ENCODE measurements around the gene PRM1.
A peak's percentile ranks its signal among the peaks of the same experiment; 100 is the strongest.

The PRM1 gene

DNA sequence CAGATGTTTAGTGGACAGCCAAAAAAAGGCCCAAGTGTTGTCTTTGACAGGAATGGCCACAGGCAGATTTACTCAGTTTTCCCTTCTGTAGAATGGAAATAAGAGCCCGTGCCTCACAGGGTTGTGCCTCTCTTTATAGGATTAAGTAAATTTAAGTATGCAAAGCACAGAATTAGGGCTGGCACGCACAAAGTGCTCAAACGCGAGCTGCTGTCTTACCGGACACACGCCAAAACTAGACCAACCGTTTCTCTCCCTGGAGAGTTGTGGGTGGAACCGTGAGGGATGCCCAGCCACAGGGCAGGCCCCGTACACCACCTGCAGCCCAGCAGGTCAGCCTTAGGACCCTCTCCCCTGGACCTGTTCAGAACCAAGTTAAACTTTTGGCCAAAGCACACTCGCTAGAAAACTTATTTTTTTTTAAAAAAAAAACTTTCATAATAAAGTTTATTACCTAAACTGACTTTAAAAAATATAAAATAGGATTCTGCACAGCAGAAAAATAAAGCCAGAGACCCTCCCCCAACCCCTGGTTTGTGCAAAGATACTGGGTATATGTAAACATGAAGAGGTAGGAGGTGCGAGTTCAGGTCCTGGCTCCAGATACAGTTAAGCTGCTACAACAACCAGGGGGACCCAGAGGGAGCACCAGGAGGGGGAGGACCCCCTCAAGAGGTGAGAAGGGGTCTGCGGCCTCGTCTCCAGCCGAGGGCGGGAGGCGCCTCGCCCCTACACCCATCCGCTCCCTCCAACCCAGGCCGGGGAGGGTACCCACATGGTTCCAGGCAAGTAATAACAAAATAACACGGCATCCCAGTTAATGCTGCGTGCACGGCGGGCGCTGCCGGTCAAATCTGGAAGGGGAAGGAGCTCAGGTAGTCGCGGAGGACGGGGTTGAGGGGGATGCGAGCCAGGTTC, 26.9 kb downstream of the PRM1 start:
- DNase-seq (ENCODE audit: low read depth in 2 of 2): no peak

DNA sequence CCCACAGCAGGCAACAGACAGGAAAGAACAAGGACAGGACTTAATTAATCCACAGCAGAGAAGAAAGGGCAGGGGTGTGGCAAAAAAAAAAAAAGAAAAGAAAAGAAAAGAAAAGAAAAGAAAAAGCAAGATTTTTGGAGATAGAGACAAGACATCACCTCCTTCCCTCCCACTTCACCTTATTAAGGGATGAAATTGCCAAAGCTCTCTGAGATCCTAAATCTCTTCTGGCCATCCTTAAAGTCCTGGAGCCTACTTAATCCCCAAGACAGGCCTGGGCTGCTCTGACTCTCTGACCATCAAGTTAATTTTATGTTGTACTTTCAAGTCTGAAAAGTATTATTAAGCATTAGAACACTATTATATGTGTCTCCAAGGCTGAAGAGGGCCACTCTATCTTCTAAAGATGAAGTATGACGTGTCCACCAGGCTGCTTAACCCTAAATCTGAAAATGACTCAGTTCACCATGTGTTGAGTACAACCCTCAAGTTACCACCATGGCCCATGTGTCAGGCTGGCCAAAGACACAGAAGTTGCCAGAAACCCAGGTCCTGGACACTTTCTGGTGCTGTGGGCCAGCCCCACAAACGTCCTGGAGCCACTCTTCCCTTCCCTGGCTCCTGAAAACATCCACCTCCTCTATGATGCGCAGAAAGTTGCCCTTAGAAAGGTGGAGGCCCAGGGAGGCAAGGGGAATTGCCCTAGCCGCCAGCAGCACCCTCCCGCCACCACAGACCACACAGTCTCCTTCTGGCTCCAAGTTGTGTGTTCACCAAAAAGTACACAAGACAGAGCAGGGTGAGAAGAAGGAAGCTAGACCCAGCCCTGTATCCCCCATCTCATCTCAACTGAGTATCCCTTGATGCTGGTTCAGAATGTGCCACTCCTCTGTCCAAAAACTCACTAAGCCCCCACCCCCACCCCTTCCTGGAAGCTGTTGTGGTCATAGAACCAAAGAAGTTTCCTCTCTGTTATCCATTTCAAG, 27.8 kb downstream of the PRM1 start:
- no peak for DNase-seq (ENCODE audit: low read depth in 2 of 2)

DNA sequence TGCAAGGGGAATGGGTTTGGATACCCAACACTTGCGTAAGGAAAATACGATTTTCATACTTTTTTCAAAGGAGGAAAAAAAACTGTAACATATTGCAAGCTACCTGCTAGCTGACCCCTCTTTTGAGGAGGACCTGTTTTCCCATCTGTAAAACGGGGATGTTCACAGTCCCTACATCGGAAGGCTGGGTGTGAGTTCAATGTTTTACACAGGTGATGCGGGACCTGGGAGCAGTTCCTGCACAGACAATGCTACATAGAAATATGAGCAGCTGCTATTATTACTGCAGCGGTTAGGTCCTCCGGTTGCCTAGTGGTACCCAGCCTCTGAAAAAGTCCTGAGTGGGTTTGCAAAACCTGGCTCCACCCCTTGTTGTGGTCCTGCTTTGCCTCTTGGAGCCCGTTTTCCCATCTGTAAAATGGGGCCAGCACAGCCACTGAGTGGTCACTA, 28.6 kb downstream of the PRM1 start:
- no peak for DNase-seq (ENCODE audit: low read depth in 2 of 2)

DNA sequence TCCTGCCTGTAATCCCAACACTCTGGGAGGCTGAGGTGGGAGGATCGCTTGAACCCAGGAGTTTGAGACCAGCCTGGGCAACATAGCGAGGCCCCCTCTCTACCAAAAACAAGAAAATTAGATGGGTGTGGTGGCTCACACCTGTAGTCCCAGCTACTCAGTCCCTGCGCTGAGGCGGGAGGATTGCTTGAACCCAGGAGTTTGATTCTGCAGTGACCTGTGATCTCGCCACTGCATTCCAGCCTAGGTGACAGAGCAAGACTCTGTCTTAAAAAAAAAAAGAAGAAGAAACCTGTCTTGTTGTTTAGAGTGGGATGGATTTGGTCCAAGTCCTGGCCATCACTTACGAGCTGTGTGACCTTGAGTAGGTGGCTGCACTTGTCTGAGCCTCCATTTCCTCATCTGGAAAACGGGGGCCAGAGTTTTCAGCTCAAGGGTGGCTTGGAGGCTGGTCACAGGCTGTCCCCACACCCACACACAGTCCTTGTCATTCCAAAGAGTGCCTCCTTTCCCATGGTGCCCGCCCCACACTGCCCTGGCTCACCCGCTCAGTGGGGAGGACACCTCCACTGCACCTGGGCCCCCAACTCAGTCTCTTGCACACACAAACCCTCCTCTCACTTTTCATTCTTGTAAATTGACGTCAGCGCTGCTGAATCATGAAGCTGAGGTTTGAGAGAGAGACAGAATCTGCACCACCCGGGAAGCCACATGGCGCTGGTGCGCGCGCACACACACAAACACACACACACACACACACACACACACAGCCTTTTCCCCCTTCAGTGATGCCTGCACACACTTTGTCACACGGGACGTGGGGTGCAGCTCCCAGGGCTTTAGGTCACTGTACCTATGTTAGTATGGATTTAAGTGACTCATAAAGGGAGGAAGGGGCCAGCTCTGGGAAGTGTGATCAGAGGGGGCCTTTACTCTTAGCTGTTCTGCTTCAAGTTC, 29.3 kb downstream of the PRM1 start:
- peak; percentile 52 to 59 for DNase-seq (ENCODE audit: low read depth in 2 of 2)

DNA sequence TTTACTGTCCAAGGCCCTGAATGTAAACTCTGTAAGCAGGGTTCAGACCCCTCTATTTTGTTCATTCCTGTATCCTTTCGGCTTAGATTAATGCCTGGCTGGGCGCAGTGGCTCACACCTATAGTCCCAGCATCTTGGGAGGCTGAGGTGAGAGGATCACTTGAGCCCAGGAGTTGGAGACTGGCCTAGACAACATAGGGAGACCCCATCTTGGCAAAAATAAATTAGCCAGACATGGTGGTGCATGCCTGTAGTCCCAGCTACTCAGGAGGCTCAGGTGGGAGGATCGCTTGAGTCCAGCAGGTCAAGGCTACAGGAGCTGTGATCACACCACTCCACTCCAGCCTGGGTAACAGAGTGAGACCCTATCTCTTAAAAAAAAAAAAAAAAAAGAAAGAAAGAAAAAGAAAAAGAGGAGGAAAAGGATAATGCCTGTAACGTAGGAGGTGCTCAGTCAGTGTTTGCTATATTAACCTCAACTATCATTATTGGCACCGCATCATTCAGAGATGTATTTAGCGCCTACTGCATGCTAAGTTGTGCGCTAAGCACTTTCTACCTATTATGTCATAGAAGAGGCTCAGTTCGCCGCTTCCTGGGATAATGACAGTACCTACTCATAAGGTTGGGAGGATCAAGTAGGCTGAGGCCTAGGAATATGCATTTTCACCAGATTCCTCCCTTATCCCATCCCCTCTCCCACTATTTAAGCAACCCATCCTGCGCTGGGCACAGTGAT, 30.2 kb downstream of the PRM1 start:
- no peak for DNase-seq (ENCODE audit: low read depth in 2 of 2)

DNA sequence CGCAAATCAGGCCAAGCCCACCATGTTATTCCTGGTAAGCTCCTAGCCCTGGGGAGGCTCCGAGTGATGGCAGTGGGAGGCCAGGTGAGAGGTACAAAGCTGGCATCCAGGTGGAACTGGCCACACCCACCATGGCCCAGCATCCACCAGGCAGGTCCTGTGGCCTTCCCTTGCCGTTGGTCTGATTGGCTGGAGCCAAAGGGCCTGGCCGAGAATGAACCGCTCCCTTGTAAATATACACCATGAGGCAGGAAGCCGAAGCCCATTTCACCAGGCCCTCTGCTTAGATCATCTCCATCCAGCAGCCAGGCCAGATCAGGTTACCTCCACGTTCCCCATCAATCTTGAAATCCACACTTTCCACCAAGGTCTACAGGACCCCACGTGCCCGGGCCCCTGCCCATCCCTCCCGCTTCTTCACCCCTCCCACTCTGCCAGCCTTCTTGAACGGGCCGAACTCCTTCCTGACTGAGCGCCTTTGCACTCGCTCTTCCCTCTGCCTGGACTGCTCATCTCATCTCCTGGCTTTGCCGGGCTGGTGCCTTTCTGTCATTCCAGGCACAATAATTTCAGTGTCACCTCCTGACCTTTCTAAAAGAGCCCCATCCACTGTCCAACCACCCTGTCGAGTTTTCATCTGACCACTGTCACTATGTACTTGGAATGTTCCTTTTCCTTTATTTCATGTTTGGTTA, 30.9 kb downstream of the PRM1 start:
- DNase-seq (ENCODE audit: low read depth in 2 of 2): no peak

DNA sequence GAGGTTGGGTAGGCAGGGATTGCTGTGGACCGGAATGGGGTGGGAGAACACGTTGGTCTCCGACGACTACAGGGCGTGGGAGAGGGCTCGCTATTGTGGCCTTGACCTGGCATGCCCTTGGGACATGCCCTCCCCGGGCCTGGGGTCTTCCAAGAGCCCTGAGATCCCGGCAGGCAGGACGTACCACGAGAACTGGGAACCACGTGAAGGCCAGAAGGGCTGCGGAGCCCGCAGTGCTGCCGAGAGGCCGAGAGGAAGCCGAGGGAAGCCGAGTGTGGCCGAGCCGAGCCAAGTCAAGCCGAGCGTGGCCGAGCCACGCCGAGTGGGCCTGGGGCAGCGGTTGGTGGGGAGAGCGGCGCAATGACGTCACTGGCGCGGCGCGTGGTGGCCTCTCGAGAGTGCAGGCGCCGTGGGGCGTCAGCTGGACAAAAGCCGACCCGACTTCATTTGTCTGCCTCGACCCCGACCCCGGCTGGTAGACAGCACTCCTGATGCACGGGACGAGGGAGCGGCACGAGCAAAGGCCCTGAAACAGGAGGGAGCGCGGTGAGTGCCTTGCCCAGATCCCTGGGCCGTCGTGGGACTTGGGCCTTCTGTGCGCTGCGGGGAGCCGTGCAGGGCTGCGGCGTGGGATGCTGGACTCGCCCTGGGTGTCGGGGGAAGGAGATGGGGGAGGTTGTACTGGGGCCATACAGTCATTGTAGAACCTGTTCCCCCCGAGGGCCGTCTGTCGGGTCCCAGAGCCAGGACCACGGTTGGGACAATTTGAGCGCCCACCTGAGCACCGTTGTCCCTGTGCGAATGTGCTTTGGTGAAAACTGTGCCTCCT, 31.7 kb downstream of the PRM1 start:
- no peak for DNase-seq (ENCODE audit: low read depth in 2 of 2)

DNA sequence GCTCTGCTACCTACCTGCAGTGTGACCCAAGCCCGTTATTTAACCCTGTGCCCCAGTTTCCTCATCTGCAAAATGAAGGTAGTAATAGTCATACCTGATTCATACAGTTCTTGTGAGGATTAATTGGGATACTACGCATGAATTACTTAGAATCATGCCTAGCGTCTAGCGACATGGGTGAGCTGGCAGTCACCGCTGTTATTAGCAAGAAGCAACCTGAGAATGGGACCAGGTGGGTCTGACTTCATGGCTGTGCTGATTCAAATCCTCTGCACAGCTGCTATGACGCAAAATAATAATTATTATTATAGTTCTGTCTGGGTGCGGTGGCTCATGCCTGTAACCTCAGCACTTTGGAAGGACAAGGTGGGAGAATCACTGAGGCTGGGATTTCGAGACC, 33.0 kb downstream of the PRM1 start:
- DNase-seq (ENCODE audit: low read depth in 2 of 2): no peak

DNA sequence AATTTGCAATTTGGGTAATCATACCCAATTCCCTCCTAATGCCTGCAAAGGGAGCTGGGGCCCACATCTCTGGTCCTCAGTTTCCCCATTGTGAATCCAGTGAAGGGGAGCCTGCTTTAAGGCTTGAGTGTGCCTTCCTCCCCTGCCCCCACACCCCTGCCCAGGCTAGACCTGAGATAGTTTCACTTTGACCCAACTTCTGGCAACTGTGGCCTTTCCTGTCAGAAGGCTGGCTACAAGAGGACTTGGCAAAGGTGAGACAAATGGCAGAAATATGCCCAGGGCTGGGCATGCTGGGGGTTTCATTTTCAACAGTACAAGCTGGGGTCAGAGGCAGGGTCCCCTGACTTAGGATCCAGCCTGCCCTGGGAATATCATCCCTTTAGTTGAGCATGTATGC, 35.1 kb downstream of the PRM1 start:
- DNase-seq (ENCODE audit: low read depth in 2 of 2): no peak

DNA sequence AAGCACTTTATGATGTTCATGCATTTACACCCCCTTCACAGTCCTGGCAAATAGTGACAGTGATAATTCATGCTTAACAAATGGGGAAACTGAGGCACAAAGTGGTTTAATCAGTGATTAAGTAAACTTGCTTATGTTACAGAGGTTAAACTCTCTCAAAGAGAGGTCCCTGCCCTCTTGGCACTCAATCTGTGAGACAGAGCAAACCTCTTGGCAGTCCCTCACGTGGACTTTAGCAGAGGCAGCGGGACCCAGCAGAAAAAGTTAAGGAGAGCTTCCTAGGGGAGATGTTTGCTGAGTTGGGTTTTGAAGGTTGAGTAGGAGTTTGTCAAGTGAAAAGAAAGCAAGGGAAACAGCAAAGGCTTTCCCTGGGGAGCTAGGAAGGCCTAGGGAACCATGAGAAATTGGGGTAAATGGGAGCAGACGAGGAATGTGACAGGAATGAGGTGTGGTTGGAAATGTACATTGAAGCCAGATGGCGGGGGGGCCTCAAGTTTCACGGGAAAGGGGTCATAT, 35.9 kb downstream of the PRM1 start:
- DNase-seq (ENCODE audit: low read depth in 2 of 2): no peak

DNA sequence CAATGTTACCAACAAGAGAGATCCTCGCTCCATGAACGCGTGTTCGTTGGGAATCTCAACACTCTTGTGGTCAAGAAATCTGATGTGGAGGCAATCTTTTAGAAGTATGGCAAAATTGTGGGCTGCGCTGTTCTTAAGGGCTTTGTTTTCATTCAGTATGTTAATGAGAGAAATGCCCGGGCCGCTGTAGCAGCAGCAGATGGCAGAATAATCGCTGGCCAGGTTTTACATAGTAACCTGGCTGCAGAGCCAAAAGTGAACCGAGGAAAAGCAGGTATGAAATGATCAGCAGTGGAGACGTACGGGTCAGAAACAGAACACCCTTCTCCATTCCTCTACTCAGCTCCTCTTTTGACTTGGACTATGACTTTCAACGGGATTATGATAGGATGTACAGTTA, 38.5 kb downstream of the PRM1 start:
- no peak for DNase-seq (ENCODE audit: low read depth in 2 of 2)

DNA sequence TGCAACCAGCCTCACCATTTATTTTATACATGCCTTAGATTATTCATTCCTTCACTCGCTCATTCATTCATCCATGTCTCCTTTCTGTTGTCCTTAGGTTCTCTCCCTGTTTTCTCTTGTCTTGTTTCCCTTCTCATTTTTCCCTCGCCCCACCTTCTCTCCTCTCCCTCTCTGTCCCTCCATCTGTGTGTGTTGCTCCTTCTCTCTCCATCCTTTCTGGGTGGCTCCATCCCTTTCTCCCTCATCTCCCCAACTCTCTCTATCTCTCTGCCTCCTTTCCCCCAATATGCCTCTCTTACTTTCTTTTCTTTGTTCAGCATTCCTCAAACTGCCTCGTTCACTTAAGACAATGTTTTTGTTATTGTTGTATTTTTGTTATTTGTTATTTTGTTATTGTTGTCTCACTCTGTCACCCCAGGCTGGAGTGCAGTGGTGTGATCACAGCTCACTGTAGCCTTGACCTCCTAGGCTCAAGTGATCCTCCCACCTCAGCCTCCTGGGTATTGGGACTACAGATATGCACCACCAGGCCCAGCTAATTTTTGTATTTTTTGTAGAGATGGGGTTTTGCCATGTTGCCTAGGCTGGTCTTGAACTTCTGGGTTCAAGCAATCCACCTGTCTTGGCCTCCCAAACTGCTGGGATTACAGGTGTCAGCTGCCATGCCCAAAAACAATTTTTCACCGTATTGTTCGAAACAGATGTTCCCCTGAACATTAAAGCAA, 39.5 kb downstream of the PRM1 start:
- no peak for DNase-seq (ENCODE audit: low read depth in 2 of 2)

DNA sequence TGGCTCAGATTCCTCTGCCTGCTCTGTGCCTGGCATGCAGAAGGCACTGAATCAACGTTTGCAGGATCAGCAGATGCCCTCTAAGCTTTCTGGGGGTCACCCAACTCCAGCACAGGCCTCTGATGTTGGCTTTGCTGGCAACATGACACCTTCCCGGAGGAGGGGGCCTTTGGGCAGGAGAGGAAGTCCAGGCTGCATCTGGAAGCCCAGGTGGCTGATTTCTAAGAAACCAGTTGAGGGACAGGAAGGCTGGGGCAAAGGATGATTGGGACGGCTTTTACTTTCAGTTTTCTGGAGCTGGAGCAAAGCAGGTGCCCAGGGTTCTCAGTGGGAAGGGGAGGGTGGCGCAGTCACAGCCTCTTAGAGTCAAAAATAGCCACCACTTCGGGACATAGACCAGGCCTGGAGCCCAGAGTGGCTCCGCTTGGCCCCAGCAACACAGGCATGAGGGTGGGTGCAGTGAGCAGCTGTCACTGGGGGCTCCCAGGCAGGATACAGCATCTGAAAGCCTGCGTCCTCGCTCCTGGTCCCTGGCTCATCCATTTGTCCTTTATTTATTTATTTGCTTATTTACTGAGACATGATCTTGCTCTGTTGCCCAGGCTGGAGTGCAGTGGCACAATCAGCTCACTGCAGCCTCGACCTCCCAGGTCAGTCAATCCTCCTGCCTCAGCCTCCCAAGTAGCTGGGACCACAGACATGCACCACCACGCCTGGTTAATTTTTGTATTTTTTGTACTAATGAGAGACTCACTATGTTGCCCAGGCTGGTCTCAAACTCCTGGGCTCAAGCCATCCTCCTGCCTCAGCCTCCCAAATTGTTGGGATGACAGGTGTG, 40.3 kb downstream of the PRM1 start:
- DNase-seq (ENCODE audit: low read depth in 2 of 2): no peak

DNA sequence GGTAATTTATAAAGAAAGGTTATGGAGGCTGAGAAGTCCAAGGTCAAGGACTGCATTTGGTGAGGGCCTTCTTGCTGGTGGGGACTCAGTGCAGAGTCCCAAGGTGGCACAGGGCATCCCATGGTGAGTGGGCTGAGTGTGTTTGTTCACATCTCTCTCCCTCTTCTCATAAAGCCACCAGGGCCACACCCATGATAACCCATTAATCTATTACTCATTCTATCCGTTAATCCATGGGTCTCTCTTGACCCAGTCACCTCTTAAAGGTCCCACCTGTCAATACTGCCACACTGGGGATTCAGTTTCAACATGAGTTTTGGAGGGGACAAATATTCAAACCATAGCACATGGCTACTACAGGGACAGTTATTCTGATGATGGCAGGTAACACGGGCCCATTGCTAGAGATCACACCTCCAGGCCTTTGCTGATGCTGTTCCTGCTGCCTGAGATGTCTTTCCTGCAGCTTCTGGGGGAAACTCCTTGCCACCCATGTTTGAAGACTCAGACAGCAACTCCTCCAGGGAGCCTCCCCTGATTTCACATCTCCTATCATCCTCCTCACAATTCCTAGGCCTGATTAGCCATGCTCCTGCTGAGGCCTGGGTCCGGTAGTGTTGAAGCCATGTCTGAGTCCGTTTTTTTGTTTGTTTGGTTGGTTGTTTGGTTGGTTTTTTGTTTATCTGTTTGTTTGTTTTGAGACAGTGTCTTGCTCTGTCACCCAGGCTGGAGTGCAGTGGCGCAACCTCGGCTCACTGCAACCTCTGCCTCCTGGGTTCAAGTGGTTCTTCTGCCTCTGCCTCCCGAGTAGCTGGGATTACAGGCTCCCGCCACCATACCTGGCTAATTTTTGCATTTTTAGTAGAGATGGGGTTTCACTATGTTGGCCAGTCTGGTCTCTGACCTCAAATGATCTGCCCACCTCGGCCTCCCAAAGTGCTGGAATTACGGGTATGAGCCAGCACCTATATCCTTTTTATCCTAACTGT, 41.2 kb downstream of the PRM1 start:
- DNase-seq (ENCODE audit: low read depth in 2 of 2): no peak

DNA sequence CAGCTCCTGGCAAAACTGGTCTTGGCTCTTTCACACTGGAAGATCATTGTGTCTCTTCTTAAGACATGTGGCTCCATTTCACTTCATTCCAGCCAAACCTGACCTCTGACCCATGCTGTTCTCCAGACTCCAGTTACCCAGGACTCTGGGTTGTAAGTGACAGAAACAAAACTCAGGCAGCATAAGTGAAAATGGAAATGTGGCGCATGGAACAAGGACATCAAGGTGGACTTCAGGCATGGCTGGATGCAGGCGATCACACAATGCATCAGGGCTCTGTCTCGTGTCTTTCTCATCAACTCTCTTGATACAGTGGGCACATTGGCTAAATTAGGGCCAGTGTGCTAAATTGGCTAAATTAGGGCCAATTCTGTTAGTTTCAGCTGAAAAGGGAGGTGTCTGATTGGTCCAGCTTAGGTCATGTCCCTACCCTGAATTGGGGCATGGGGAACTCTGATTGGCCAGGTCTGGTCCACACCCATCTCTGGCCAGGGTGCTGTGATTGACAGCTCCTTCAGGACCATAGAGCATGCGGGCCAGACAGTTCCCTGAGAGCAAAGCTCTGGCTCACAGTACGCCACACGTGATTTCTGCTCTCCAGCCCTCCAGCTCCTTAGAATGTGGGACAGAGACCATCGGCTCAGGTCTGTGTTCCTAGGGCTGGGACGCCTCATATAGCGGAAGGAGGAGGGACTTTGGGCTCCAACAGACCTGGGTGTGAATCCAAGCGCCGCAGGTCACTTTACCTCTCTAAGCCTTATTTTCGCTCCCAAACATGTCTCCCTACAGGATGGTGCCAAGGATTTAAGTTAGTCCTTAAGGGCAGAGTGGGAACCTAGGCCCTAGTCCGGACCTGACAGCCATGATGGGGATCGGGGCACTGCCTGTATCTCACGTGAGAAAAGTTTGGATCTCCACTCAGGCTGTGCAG, 42.6 kb downstream of the PRM1 start:
- DNase-seq (ENCODE audit: low read depth in 2 of 2): no peak
